Fibroblast of lung (primary cell): ENCODE measurements around the gene COX6B1. TPM values are rescaled to one million over a fixed set of nuclear protein-coding genes. Genes with fewer than 3 reads are reported as not detected.
A peak's percentile ranks its signal among the peaks of the same experiment; 100 is the strongest.

Source experiments
- DNase-seq, 2 donors: peaks; one replicate each; pipeline versions ENCODE4 v3.0.0 to v3.0.0-alpha.2; 2010; ENCODE audit warnings: low read depth in 2 of 2
- H2AFZ ChIP-seq: 2 replicates; pipeline ENCODE4 v1.5.1; 2012; ENCODE audit warnings: low read length, control low read depth, inconsistent platforms
- H3K27ac ChIP-seq: 2 replicates; pipeline ENCODE4 v1.5.1; 2011; ENCODE audit warnings: low read length, control low read depth; ENCODE audit not compliant: insufficient read depth
- H3K27me3 ChIP-seq: 2 replicates; pipeline ENCODE4 v1.5.1; 2011; ENCODE audit warnings: mild to moderate bottlenecking, low read length; ENCODE audit not compliant: control insufficient read depth, insufficient read depth
- H3K36me3 ChIP-seq: 2 replicates; pipeline ENCODE4 v1.5.1; 2011; ENCODE audit warnings: low read length; ENCODE audit not compliant: control insufficient read depth, insufficient read depth
- H3K4me1 ChIP-seq: 2 replicates; pipeline ENCODE4 v1.5.1; 2011; ENCODE audit warnings: low read length; ENCODE audit not compliant: control insufficient read depth, insufficient read depth; ENCODE audit errors: extremely low read depth
- H3K4me2 ChIP-seq: 2 replicates; pipeline ENCODE4 v1.5.1; 2011; ENCODE audit warnings: low read length, control low read depth; ENCODE audit not compliant: insufficient read depth; ENCODE audit errors: extremely low read depth
- H3K4me3 ChIP-seq, 4 experiments: fragments of 200-600 bp in 1 of 4; sonication (generic) in 1 of 4; replicated peaks in 1 of 4; 2 replicates each; pipeline ENCODE4 v1.5.1; 2011 to 2016; ENCODE audit warnings: low read length in 4 of 4, low read depth in 3 of 4, mild to moderate bottlenecking in 3 of 4, control low read depth in 2 of 4, inconsistent platforms in 1 of 4, mixed read lengths in 1 of 4; ENCODE audit not compliant: insufficient read depth in 1 of 4; ENCODE audit errors: control extremely low read depth in 1 of 4
- H3K79me2 ChIP-seq: 2 replicates; pipeline ENCODE4 v1.5.1; 2012; ENCODE audit warnings: mild to moderate bottlenecking, low read length, inconsistent platforms; ENCODE audit not compliant: control insufficient read depth, insufficient read depth
- H3K9ac ChIP-seq: 2 replicates; pipeline ENCODE4 v1.5.1; 2011; ENCODE audit warnings: mild to moderate bottlenecking, low read length, control low read depth; ENCODE audit not compliant: insufficient read depth
- H3K9me3 ChIP-seq: 2 replicates; pipeline ENCODE4 v1.5.1; 2012; ENCODE audit warnings: low read depth, low read length; ENCODE audit not compliant: control insufficient read depth, insufficient read depth
- H4K20me1 ChIP-seq: 2 replicates; pipeline ENCODE4 v1.5.1; 2011; ENCODE audit warnings: low read length; ENCODE audit not compliant: control insufficient read depth, insufficient read depth; ENCODE audit errors: extremely low read depth
- CTCF ChIP-seq, 2 donors: IDR thresholded peaks in 1 of 2; conservative IDR thresholded peaks in 1 of 2; 1 replicate in 1 of 2; 2 replicates in 1 of 2; pipeline ENCODE4 v1.5.1; 2011 to 2012; ENCODE audit warnings: low read length in 2 of 2, control low read depth in 1 of 2, inconsistent platforms in 1 of 2, low read depth in 1 of 2, mild to moderate bottlenecking in 1 of 2
- EZH2 ChIP-seq: IDR thresholded peaks from 2 replicates; pipeline ENCODE4 v1.5.1; 2012; ENCODE audit warnings: low read length, control low read depth, mild to moderate bottlenecking; ENCODE audit errors: missing control alignments
- polyA plus RNA-seq, 2 donors: library from polyadenylated mRNA; depleted of rRNA in 1 of 2; stranded (reverse) in 1 of 2; unstranded in 1 of 2; fragments of >200 nt; gene quantifications; 2 replicates each; pipeline ENCODE4 v1.2.1, GENCODE V29; 2011 to 2012; ENCODE audit warnings: missing spikeins in 1 of 2
- total RNA-seq: library from RNA; depleted of rRNA; stranded (reverse); fragments of >200 nt; gene quantifications from 2 replicates; pipeline ENCODE4 v1.2.1, GENCODE V29; 2014

Gene COX6B1
- total and polyA plus RNA-seq, 2 donors (not counting 1 experiment from before 2014, with no cell fraction given): 279 to 382 TPM

DNA sequence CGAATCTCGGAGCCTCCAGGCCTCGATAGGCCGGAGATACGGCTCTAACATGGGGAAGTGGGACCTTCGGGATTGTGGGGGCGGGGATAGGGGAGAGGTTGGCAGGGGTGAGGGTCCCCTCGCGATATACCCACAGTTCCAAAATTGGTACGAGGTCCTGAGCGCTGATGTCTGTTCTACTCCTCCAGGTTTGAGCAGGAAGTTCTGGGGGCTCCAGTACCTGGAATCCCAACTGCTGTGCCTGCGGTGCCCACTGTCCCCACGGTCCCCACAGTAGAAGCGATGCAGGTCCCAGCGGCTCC, 18.8 kb upstream of the COX6B1 start:
- Histone ChIP-seq H3K36me3 (peaks cover 13% of the 10 kb centered on the region), H3K9me3 (no peaks in the 10 kb centered on the region), H3K27me3 (no peaks in the 10 kb centered on the region), H3K9ac (peak overlapping the region; percentile 96), H3K27ac (peak overlapping the region; percentile 95), H3K4me1 (peaks cover 6% of the 10 kb centered on the region), H4K20me1 (no peaks in the 10 kb centered on the region), H3K4me3 (peak overlapping the region; percentile 75 to 100 (median 96)), H3K4me2 (peak overlapping the region; percentile 100), H3K79me2 (peaks cover 14% of the 10 kb centered on the region), H2AFZ (peak overlapping the region; percentile 73)
- TF ChIP-seq CTCF (conservative IDR thresholded peaks at IDR 0.05 in 1 of 2, IDR thresholded peaks at IDR 0.05 in 1 of 2; ENCODE audit: low read depth in 1 of 2, low read length in 2 of 2) (no peak), EZH2 (no peak)
- DNase-seq: no peak

DNA sequence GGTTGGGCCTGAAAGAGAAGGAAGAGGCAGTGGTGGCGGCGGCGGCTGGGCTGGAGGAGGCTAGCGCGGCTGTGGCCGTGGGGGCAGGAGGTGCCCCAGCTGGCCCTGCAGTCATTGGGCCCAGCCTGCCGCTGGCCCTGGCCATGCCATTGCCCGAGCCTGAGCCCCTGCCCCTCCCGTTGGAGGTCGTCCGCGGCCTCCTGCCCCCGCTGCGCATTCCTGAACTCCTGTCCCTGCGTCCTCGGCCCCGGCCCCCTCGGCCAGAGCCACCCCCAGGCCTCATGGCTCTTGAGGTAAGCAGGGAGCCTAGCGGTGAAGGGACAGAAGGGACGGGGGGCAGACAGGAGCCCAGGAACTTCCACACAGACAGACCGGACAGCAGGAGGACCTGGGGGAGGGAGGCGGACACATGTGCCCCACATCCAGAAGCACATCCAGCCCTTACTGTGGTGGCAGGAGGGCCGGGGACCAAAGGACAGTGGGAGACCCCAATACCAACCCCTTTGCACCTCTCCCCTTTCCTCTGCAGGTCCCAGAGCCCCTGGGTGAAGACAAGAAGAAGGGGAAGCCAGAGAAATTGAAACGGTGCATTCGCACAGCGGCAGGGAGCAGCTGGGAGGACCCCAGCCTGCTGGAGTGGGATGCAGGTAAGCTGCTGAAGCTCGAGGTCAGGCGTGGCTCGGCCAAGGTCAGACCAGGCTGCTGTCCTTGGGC, 14.2 kb upstream of the COX6B1 start:
- H3K36me3 ChIP-seq: peaks cover 30% of the 10 kb centered on the region
- H3K4me2 ChIP-seq: no peak overlapping the region

DNA sequence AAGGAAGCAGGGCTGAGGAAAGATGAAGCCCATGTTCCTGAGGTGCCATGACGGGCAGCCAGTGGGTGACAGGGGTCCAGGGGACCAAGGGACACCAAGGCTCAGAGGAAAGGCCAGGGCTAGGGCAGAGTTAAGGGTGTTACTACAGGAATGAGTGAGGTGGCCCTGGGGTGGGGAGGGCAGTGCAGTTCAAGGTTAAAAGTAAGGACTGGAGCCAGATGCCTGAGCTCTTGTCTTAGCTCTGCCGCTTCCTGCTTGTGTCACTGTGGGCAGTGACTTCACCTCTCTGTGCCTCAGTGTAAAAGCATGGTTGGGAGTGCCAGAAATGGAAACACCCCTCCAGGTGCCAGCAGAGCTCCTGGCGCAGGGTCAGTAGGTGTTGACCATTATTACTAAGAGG, 11.5 kb upstream of the COX6B1 start:
- Histone ChIP-seq H3K36me3 (peaks cover 27% of the 10 kb centered on the region), H3K9ac (no peak overlapping the region), H3K27me3 (no peaks in the 10 kb centered on the region), H3K4me1 (no peaks in the 10 kb centered on the region), H3K79me2 (no peaks in the 10 kb centered on the region), H4K20me1 (no peaks in the 10 kb centered on the region), H3K27ac (no peak overlapping the region), H3K9me3 (no peaks in the 10 kb centered on the region), H3K4me2 (no peak overlapping the region), H3K4me3 (no peak overlapping the region), H2AFZ (no peak overlapping the region)
- no peak for DNase-seq
- TF ChIP-seq EZH2 (no peak), CTCF (conservative IDR thresholded peaks at IDR 0.05 in 1 of 2, IDR thresholded peaks at IDR 0.05 in 1 of 2; ENCODE audit: low read depth in 1 of 2, low read length in 2 of 2) (no peak)

More for the DNA sequence above, 14.2 kb upstream of the COX6B1 start:
- Histone ChIP-seq H3K79me2 (peaks cover 14% of the 10 kb centered on the region), H3K27ac (no peak overlapping the region), H3K4me3 (no peak overlapping the region), H3K4me1 (peaks cover 3% of the 10 kb centered on the region), H3K27me3 (no peaks in the 10 kb centered on the region), H3K9me3 (no peaks in the 10 kb centered on the region), H4K20me1 (no peaks in the 10 kb centered on the region), H3K9ac (no peak overlapping the region), H2AFZ (no peak overlapping the region)
- no peak for TF ChIP-seq CTCF (conservative IDR thresholded peaks at IDR 0.05 in 1 of 2, IDR thresholded peaks at IDR 0.05 in 1 of 2; ENCODE audit: low read depth in 1 of 2, low read length in 2 of 2)
- no peak for DNase-seq
